Panc1 (cell line): ENCODE measurements around the gene DUOX1.

Experiments used
- CTCF ChIP-seq: fragments of 450-650 bp; IDR thresholded peaks from 2 replicates; pipeline ENCODE4 v1.5.1; 2017; ENCODE audit warnings: mild to moderate bottlenecking
- POLR2AphosphoS5 ChIP-seq: IDR thresholded peaks from 2 replicates; pipeline ENCODE4 v1.6.1; 2012; ENCODE audit warnings: mild to moderate bottlenecking, low read depth, low read length, moderate library complexity
- SIN3A ChIP-seq: IDR thresholded peaks from 2 replicates; pipeline ENCODE4 v1.6.1; 2012; ENCODE audit warnings: low read depth, mild to moderate bottlenecking, low read length, moderate library complexity, borderline replicate concordance; ENCODE audit not compliant: insufficient read depth

DNA sequence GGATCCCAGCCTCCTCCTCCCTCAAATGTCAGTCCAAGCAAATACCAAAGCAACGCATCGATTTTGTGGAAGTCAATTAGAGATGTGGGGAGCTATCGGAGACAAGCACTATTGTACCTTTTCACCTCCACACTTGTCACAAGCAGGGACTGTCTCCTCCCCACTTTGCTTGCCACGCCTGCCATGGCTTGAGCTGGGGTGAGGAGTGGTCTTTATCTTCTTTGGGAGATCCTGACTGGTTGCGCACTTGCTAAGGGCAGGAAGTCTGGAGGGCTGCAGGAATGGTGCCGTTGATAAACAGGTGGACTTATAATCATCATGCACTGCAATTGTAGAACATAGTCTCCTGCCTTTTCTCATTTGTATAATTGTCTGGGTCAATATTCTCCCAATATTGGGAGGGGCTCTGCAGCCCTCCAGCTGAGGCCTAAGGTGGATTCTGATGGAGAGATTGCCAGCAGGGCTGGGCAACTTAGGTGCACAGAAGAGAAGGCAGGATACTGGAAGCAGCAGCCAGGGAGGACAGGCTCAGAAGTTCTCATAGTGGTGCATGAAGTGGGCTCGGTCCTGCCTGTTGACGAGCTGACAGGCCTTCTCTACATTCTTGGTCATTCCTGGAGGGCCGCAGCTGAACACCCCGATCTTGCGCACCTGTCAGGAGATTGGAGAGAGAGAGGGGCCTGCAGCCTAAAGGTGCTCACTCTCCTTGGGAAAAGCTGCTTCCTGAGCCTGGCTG is 36.0 kb upstream of the DUOX1 start:
- no peak for TF ChIP-seq CTCF
- TF ChIP-seq POLR2AphosphoS5 = no peak
- TF ChIP-seq SIN3A = no peak
